B cell (primary cell): ENCODE data around the gene CLCNKA.

ENCODE experiments used
- CTCF ChIP-seq: fragments of 200-600 bp; IDR thresholded peaks from one replicate; pipeline ENCODE4 v1.8.0; 2022; ENCODE audit warnings: antibody characterized with exemption, mild to moderate bottlenecking
- EZH2 ChIP-seq: IDR thresholded peaks from 2 replicates; pipeline ENCODE4 v1.6.1; 2012; ENCODE audit warnings: borderline replicate concordance, low read depth, mild to moderate bottlenecking, moderate library complexity, low read length; ENCODE audit not compliant: insufficient read depth, poor library complexity, severe bottlenecking

DNA sequence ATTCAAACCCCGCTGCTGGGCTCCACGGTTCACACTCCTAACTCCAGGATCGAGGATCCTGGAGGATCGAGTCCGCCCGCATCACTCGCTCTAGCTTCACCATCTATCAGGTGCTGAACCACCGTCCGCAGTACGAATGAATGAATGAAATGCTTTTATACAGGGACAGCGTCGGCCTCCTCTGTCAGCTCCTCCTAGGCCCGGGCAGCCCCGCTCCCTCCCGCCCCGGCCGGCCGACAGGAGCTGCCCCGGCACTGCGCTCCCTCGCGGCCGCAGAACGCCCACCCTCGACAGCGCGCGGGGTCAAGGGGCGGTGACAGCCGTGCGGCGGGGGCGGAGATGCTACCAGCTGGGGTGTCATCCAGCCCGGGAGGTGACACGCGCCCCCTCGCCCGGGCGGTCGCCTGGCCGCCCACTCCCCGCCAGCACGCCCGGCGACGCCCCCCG is 46.5 kb upstream of the CLCNKA start:
- TF ChIP-seq CTCF (no peak), EZH2 (no peak)
